GM20431 (cell line): ENCODE data around the gene CABLES2.

Source experiments
- in situ Hi-C: fragments of 300-500 bp; cut with MseI, MboI; formaldehyde crosslinking; loops from one replicate; pipeline ENCODE4 v1.15.0; 2020; ENCODE audit warnings: low sequenced_read_pairs; ENCODE audit not compliant: unreplicated experiment

The CABLES2 gene

DNA sequence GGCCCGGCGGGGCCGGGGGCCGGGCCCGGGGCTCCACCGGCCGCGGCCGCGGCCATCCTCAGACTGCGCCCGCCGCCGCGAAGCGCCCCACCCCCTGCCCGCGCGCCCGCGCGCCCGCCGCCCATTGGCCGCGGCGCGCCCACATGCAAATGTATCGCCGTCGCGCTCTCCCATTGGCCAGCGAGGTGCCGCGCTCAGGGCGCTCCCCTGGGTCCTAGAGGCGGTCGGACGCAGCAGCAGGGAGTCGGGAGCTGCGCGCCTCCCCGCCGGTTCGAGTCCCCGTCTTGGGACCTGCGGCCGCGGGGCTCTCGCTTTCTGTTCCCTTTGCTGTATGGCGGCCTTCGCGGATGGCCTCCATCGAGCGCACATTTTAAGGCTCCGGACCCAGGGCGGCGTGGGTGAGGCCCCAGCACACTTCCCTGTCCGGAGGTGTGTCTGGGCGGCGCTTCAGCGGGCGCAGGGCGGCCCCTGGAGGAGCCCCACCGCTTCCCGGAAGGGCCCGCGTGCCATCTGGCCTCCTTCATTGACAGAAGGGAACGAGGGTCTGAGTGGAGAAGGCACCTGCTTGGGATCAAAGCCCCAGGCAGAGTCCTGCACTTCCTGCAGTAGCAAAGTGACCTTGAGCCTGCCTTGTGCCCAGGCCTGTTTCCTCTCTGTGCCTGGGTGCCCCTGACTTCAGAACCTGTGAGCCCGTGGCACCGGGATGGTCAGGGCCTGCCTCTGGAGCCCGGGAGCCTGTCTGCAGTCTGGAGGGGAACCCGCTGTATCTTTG lies at the start of gene CABLES2:
Gene CABLES2, minus strand, starts transcription at position 65 of the 772 bp plus-strand sequence. Its CDS starts 9 bp downstream, at position 56.
- in situ Hi-C loops = no loop called here

GRCh38 chr20:62455929-62456328 lies 48.8 kb upstream of the CABLES2 start:
- in situ Hi-C loops = no loop called here

DNA sequence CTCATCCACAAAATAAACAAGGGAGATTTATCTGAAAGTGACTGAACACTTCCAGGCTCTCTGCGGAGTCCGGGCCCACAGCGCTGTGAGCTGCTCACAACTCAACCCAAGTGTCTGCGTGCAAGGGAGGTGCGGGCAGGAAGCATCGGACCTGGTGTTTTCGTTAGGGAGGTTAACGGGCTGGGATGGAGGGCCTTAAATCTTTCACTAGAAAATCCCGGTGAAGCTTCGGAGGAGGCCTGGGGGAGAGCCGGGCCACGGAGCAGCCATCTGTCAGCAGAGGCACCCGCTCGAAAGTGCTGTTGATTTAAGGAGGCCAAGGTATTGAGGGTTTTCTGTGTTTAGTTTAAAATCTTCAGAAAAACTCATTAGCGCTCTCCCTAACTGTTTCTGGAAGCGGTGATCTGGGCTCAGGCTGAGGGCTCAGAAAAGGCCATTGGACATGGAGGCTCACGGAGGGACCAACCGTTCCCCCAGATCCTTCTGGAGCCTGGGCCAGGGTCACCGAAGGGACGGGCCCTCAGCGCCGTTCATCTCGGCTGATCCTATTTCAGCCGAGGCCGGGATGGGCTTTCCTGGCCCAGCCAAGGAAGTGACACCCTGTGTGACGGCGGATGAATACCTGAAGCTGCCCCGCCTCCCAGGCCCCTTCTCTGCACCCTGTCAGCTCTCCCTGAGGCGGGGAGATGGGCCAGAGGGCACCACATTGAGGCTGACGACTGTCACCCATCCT lies 48.0 kb upstream of the CABLES2 start:
- in situ Hi-C loops = no loop called here

- in situ Hi-C loops = no loop called here
These were observed 46.2 kb upstream of the CABLES2 start for GRCh38 chr20:62453186-62453808.

GRCh38 chr20:62452475-62453095 lies 45.5 kb upstream of the CABLES2 start:
- in situ Hi-C loops = no loop called here

- in situ Hi-C loops = no loop called here
These were observed 44.9 kb upstream of the CABLES2 start for GRCh38 chr20:62451970-62452369.

- in situ Hi-C loops = no loop called here
These were observed 44.2 kb upstream of the CABLES2 start for GRCh38 chr20:62451156-62451767.

DNA sequence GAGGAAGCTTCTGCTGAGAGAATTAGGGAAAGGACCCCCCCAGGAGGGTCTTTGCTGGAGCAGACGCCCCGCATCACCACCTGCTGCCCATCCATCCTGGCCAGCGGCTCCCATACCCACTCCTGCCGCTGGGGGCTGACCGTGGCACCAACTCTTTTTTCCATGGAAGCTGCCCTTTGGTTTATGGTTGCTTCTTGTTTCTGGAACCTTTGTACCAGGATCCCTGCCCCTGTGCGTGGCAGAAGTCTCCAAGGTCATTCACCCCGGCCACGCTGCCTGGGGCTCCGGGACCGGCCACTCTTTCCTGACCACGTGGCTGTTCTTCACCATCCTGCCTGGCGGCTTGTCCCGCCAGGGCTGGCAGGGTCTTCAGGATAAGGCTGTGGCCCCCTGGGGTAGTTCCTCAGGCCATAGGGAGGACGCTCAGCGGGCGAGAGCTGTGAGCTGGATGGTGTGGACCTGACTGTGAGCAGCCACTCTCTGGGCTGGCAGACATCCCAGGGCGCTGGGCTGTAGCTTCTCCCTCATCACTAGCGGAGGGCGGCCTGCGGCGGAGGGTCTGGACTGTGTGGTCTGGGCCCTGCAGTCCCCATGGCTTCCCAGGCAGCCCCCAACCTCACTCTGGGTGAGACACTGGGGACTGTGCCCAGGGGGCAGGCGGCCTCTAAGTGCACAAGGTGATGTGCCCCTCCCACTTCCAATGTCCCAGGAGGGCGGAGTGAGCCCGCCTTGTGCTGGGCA lies 43.0 kb upstream of the CABLES2 start:
- in situ Hi-C loops = no loop called here

DNA sequence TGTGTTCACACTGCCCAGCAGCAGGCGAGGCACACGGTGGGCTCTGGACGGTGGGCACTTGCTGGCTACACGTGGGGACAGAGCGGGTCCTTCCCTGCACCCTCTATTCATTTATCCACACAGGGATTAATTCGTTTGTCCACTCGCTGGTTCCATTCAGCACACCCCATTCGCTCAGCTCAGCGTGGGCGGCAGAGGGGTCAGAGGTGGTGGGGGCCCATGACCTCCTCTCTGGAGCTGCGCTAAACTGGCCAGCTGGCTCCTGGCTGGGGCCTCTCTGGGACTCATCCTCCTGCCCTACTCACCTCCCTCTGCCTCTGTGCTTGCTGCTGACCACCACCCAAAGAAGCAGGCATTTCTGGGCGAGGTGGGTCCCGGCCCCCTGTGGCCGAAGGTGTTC lies 41.7 kb upstream of the CABLES2 start:
- in situ Hi-C loops = no loop called here

DNA sequence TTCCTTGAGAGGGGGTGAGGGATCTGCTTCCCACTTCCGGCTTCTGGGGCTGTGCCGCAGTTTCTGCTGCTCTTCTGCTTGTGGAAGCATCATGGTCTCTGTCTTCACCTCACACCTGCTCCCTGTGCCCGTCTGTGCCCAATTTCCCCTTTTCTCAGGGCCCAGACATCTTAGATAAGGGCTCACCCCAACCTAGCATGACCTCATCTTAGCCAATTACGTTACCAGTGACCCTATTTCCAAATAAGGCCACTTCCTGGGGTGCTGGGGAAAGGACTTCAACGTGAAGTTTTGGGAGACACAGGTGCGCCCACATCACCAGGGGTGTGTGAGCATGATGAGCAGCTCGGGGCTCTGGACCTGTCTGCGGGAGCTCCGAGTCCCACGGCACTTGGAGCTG lies 41.0 kb upstream of the CABLES2 start:
- in situ Hi-C loops = no loop called here

DNA sequence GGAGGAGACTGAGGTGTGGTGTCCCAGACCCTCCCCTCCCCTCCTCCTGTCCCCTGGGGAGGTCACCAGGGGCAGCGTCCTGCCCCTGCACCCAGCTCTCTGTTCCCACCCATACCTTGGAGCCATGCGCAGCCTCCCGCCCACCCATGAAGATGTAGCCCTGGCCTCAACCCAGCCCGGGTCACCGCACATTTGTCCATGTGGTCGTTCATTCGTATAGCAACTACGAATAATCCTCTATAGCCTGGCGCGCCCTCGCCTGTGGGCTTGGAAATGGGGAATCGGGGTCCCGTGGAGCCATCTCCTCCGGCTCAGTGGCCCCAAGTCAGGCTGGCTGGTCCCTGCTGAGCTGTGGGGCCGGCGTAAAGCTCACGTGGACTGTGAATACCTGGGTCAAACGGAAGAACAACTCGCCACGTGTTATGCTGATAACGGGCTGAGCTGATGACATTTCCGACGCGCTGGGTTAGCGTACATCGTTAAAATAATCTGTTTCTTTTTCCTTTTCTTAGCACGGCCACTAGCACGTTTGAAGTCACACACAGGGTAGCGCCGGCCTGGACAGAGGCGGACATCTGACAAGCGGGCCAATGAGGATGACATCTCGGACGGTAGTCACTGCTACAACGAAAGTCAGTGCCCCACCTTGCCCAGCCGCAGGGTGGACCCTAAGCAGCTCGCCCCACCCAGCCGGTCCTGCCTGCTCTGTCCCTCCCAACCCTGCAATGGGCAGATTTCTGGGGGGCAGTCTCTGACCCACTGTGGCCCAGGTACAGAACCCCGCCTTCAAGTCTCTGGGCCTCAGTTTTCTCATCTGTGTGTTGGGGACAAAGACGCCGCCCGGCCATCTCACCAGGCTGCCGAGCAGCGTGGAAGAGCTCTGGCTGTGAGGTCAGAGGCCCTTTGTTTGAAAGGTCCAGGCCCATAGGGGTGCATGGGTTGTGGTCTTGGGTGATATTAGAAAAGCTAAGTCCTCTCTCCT lies 40.1 kb upstream of the CABLES2 start:
- in situ Hi-C loops = no loop called here

GRCh38 chr20:62446481-62446880 lies 39.4 kb upstream of the CABLES2 start:
- in situ Hi-C loops = no loop called here

DNA sequence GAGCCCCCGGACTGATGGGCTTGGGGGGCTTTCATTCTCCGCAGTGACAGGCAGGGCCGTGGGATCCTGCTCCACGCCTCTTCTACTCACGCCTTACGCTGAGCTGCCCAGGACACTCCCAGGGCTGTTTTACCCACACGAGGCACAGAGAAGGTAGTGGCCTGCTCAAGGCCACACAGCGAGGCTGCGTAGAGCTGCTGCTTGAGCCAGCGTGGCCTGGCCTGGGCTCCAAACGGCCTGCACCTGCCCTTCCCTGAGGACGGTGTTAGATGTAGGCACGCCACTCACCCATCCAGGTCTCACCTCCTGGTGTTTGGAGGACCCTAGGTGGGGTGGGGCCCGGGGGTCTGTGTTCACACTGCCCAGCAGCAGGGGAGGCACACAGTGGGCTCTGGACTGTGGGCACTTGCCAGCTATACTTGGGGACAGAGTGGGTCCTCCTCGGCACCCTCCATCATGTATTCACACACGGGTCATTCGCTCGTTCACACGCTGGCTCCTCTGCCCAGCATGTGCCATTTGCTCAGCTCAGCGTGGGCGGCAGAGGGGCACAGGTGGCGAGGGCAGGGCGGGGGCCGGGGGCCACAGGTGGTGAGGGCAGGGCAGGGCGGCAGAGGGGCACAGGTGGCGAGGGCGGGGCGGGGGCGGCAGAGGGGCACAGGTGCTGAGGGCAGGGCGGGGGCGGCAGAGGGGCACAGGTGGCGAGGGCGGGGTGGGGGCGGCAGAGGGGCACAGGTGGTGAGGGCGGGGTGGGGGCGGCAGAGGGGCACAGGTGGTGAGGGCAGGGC lies 38.7 kb upstream of the CABLES2 start:
- in situ Hi-C loops = no loop called here

DNA sequence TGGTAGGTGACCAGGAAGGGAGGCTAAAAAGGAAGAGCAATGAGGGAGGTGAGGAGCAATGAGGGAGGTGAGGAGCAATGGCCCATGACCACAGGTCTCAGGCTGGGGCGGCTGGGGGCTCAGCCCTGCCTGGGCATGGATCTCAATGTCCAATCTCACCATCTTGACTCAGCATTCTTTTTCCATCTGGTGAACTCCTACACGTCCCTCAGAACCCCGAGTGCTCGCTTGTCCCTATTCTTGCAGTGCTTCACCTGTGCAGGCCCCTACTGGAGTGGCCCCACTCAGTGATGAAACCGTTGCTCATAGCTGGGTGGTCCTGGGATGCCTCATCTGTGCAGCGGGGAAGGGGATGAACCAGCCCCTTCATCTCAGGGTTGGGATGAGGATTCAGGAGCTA lies 37.2 kb upstream of the CABLES2 start:
- in situ Hi-C loops = no loop called here

DNA sequence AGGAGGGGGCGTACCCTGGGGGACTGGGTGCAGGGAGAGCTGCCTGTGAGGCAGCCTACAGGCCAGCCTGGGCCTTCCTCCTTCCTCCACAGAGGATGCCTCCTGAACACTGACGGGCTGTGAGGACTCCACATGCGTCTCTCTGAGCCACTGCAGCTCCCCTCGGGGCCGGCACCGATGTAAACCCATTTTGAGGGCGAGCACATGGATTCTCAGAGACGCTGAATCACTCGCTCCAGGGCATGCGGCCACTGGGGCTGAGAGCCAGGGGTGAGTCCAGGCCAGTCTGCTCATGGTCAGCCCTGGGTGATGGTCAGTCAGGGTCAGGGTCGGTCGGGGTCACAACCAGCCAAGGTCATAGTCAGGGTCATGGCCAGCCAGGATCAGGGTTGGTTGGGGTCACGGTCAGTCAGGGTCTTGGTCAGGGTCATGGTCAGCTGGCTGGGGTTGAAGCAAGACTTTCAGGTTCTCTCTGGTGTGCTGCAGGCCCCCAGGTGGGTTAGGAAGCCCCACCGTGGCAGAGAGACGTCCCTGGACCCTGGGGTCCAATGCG lies 35.0 kb upstream of the CABLES2 start:
- in situ Hi-C loops = no loop called here

GRCh38 chr20:62439218-62439617 lies 32.1 kb upstream of the CABLES2 start:
- in situ Hi-C loops = no loop called here

- in situ Hi-C loops = no loop called here
These were observed 30.8 kb upstream of the CABLES2 start for GRCh38 chr20:62437927-62438326.
